Coronary artery (tissue), 2 donors: ENCODE data around the gene VPS33B.

Source experiments
- DNase-seq: peaks from one replicate; pipeline ENCODE4 v3.0.0-alpha.2; 2017; ENCODE audit warnings: low spot score
- H3K27ac ChIP-seq, 2 donors: fragments of 200-600 bp; sonication (generic); one replicate each; pipeline ENCODE4 v1.5.1; 2016 to 2019
- H3K4me3 ChIP-seq: fragments of 200-600 bp; sonication (generic); 2 replicates; pipeline ENCODE4 v1.5.1; 2016; ENCODE audit warnings: mild to moderate bottlenecking, moderate library complexity
- CTCF ChIP-seq: fragments of 200-600 bp; sonication (generic); IDR thresholded peaks from one replicate; pipeline ENCODE4 v1.5.1; 2019; ENCODE audit warnings: antibody characterized with exemption

Gene VPS33B

GRCh38 chr15:91007266-91007665 lies 15.1 kb downstream of the VPS33B start:
- DNase-seq: no peak
- no peak for TF ChIP-seq CTCF
- Histone ChIP-seq H3K27ac (no peak overlapping the region), H3K4me3 (no peak overlapping the region)

DNA sequence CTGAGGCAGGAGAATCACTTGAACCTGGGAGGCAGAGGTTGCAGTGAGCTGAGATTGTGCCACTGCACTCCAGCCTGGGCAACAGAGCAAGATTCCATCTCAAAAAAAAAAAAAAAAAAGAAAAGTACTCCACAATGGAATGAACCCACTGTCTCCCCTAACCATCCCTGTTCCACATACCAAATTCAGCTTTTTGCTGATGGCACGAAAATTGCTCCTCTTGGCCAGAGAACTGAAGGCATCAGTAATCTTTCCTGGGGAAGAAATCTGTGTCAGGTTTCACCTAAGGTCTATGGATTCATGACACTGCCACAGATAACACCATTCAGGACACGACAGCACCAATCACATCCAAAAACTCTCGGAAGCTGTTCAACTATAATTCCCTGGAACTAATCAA lies 21.2 kb downstream of the VPS33B start:
- TF ChIP-seq CTCF: no peak
- Histone ChIP-seq H3K27ac (no peak overlapping the region), H3K4me3 (no peak overlapping the region)
- no peak for DNase-seq

- Histone ChIP-seq H3K4me3 (no peak overlapping the region), H3K27ac (no peak overlapping the region)
- DNase-seq: no peak
- no peak for TF ChIP-seq CTCF
Observed at GRCh38 chr15:90998737-90999136, 23.7 kb downstream of the VPS33B start.

GRCh38 chr15:90994417-90995311 lies 27.7 kb downstream of the VPS33B start, which contains the start of gene PRC1:
TSS of gene PRC1 (minus strand) at chr15:90994535. CDS start at chr15:90994417, 118 bp downstream.
- Histone ChIP-seq H3K27ac (peak within 1 kb of the TSS; percentile 87 to 93), H3K4me3 (peak within 1 kb of the TSS; percentile 98)
- no peak for TF ChIP-seq CTCF
- DNase-seq: peak; percentile 99

- peak overlapping the region; percentile 87 to 93 for H3K27ac ChIP-seq
- no peak for DNase-seq
- TF ChIP-seq CTCF: no peak
Observed at GRCh38 chr15:90994059-90994416, 28.4 kb downstream of the VPS33B start.

GRCh38 chr15:90991587-90992285 lies 30.7 kb downstream of the VPS33B start:
- TF ChIP-seq CTCF: no peak
- DNase-seq: no peak
- Histone ChIP-seq H3K27ac (no peak overlapping the region), H3K4me3 (no peak overlapping the region)

More at GRCh38 chr15:90994059-90994416, 28.4 kb downstream of the VPS33B start:
- peak overlapping the region; percentile 98 for H3K4me3 ChIP-seq
